Measurements from ENCODE around the gene SH3PXD2B. TPM values are rescaled to one million over a fixed set of nuclear protein-coding genes. Genes with fewer than 3 reads are reported as not detected.

Gene SH3PXD2B
- total RNA-seq, 2 experiments from 2014 or later: 0.10 TPM; not detected in 1

- H4K20me1 ChIP-seq (ENCODE audit: insufficient read depth, low read length): no peaks in the 10 kb centered on the region
- ChIA-PET POLR2A (no interaction called here), CTCF (ENCODE audit: unreplicated experiment) (no interaction called here)
- no peaks in the 10 kb centered on the region for H3K4me1 ChIP-seq (ENCODE audit: insufficient read depth, low read length, poor library complexity, severe bottlenecking)
- no peak overlapping the region for H2AFZ ChIP-seq (ENCODE audit: low read length)
- TF ChIP-seq EZH2phosphoT487 (IDR thresholded peaks at IDR 0.05; ENCODE audit: borderline replicate concordance, low read depth, low read length) (no peak), CTCF (conservative IDR thresholded peaks at IDR 0.05; ENCODE audit: low read length) (no peak)
- no peaks in the 10 kb centered on the region for H3K79me2 ChIP-seq (ENCODE audit: insufficient read depth, low read depth, low read length)
- H3K9me2 ChIP-seq (ENCODE audit: insufficient read depth, low read length): no peaks in the 10 kb centered on the region
- no peak for DNase-seq (ENCODE audit: low spot score)
- H3K4me2 ChIP-seq (ENCODE audit: low read length): no peak overlapping the region
- no peak overlapping the region for H3K27ac ChIP-seq (ENCODE audit: low read depth, low read length, poor library complexity, severe bottlenecking)
- intact Hi-C loops (cut with micrococcal nuclease; ENCODE audit: unreplicated experiment): no loop called here
- peaks cover 17% of the 10 kb centered on the region for H3K9me3 ChIP-seq (ENCODE audit: low read length)
- BruUV-seq (replicated peaks): no TSS peak
- H3K36me3 ChIP-seq (ENCODE audit: insufficient read depth, low read length): no peaks in the 10 kb centered on the region
- no peak overlapping the region for H3K4me3 ChIP-seq (ENCODE audit: low read depth, low read length, poor library complexity, severe bottlenecking)
These were observed 80.6 kb downstream of the SH3PXD2B start for GRCh38 chr5:172373680-172374079.

- POLR2A ChIA-PET: interaction anchor here (0.5 to 0.6 kb wide), 2 partner anchors 80 to 111 kb away, joined by 3 to 4 read pairs; no protein-coding TSS in a partner anchor
These were observed 82.6 kb downstream of the SH3PXD2B start for GRCh38 chr5:172371684-172372083.

More at GRCh38 chr5:172371684-172372083, 82.6 kb downstream of the SH3PXD2B start:
- TF ChIP-seq CTCF (conservative IDR thresholded peaks at IDR 0.05; ENCODE audit: low read length): no peak
- no peak for TF ChIP-seq EZH2phosphoT487 (IDR thresholded peaks at IDR 0.05; ENCODE audit: borderline replicate concordance, low read depth, low read length)
- no peak overlapping the region for H3K27ac ChIP-seq (ENCODE audit: low read depth, low read length, poor library complexity, severe bottlenecking)
- H3K9me3 ChIP-seq (ENCODE audit: low read length): peaks cover 17% of the 10 kb centered on the region
- CTCF ChIA-PET (ENCODE audit: unreplicated experiment): interaction anchor here (0.6 kb wide), 1 partner anchor 13 kb away, joined by 3 read pairs; no protein-coding TSS in a partner anchor
- no peak overlapping the region for H2AFZ ChIP-seq (ENCODE audit: low read length)
- DNase-seq (ENCODE audit: low spot score): no peak
- H3K4me1 ChIP-seq (ENCODE audit: insufficient read depth, low read length, poor library complexity, severe bottlenecking): no peaks in the 10 kb centered on the region
- no peak overlapping the region for H3K4me2 ChIP-seq (ENCODE audit: low read length)
- H3K9me2 ChIP-seq (ENCODE audit: insufficient read depth, low read length): no peaks in the 10 kb centered on the region
- H3K79me2 ChIP-seq (ENCODE audit: insufficient read depth, low read depth, low read length): no peaks in the 10 kb centered on the region
- intact Hi-C loops (cut with micrococcal nuclease; ENCODE audit: unreplicated experiment): no loop called here
- no peaks in the 10 kb centered on the region for H4K20me1 ChIP-seq (ENCODE audit: insufficient read depth, low read length)
- no TSS peak for BruUV-seq (replicated peaks)
- H3K36me3 ChIP-seq (ENCODE audit: insufficient read depth, low read length): no peaks in the 10 kb centered on the region
- no peak overlapping the region for H3K4me3 ChIP-seq (ENCODE audit: low read depth, low read length, poor library complexity, severe bottlenecking)
